GM12878 (cell line): Measurements from ENCODE around the gene CD83. TPM values are rescaled to one million over a fixed set of nuclear protein-coding genes. Genes with fewer than 3 reads are reported as not detected.

Experiments used
- ATF7 ChIP-seq: fragments of 450-650 bp; IDR thresholded peaks from 2 replicates; pipeline ENCODE4 v1.6.1; 2016; ENCODE audit warnings: low read depth, mild to moderate bottlenecking
- CBX3 ChIP-seq: fragments of 200-600 bp; sonication (generic); IDR thresholded peaks from 2 replicates; pipeline ENCODE4 v1.6.1; 2016; ENCODE audit warnings: low read depth, borderline replicate concordance
- POLR2AphosphoS2 ChIP-seq: IDR thresholded peaks from 2 replicates; pipeline ENCODE4 v1.6.1; 2011; ENCODE audit warnings: low read depth, mild to moderate bottlenecking, low read length, improper control_type of control experiment, moderate library complexity
- RUNX3 ChIP-seq: IDR thresholded peaks from 2 replicates; pipeline ENCODE4 v1.6.1; 2012; ENCODE audit warnings: low read length, inconsistent platforms
- ZSCAN29 ChIP-seq: fragments of 450-650 bp; IDR thresholded peaks from 2 replicates; pipeline ENCODE4 v1.6.1; 2017; ENCODE audit warnings: mild to moderate bottlenecking, moderate library complexity
- polyA plus RNA-seq, 11 experiments: library from polyadenylated mRNA; depleted of rRNA in 4 of 11; unstranded in 6 of 11; stranded (reverse) in 5 of 11; fragments of >200 nt; fragmentation: Nextera tagmentation in 4 of 11; fragmentation: Illumina TruSeq in 1 of 11; extraction: Ambion mirVana in 4 of 11; extraction: Trizol in 1 of 11; gene quantifications; 1 replicate in 1 of 11; 2 replicates in 10 of 11; pipeline versions ENCODE4 v1.2.1 to v1.2.3, GENCODE V29; 2011 to 2016; ENCODE audit warnings: inconsistent platforms in 2 of 11, missing spikeins in 2 of 11, low read depth in 1 of 11
- total RNA-seq, 4 experiments: library from RNA; depleted of rRNA in 3 of 4; stranded (reverse); fragments of >200 nt in 3 of 4; fragmentation: Illumina TruSeq in 1 of 4; extraction: Trizol in 1 of 4; gene quantifications; 2 replicates each; pipeline versions ENCODE4 v1.2.1 to v1.2.3, GENCODE V29; 2013 to 2021
- TF ChIP-seq, protein P1 (sequence below): IDR thresholded peaks from 2 replicates; pipeline ENCODE4 v1.6.1; 2011; ENCODE audit warnings: borderline replicate concordance, low read depth, mild to moderate bottlenecking, moderate library complexity, mixed read lengths, low read length; ENCODE audit not compliant: insufficient read depth; ENCODE audit errors: extremely low read length
- TF ChIP-seq, protein P2 (sequence below): IDR thresholded peaks from 2 replicates; pipeline ENCODE4 v1.6.1; 2012; ENCODE audit warnings: improper control_type of control experiment, low read depth, low read length; ENCODE audit not compliant: insufficient replicate concordance

The CD83 gene
- total and polyA plus RNA-seq, 10 of the 15 experiments (the other 5 are each of a cell fraction or from before 2014, with no cell fraction given), result 76.1 to 174 (median 129) TPM

DNA sequence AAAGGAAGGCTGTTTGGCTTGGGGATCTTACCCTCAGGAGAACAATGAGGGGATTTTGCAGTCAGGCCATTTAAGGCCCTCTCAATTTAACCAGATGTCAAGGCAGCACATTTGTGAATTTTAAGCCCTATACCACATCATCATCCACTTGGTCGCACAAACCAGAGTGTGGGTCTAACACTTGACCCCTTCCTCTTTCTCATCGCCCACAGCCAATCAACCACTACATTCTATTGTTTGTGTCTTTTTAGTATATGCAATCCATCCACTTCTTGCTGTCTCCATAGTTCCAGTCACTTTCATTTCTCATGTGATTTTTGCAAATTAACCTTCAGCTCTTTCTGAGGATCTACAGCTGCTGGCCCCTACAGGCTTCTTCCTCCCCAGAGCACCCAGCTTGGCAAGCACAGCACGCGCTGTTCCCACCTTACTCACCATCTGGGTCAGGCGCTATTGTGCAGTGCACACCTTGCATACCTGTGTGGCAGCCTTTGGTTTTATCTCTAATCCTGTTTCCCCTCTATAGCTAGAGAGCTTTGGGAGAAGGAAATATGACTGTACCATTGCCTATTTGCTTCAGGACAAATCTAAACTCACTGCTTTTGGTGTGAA is 32.3 kb upstream of the CD83 start (continued):
- TF ChIP-seq, protein P1, sequence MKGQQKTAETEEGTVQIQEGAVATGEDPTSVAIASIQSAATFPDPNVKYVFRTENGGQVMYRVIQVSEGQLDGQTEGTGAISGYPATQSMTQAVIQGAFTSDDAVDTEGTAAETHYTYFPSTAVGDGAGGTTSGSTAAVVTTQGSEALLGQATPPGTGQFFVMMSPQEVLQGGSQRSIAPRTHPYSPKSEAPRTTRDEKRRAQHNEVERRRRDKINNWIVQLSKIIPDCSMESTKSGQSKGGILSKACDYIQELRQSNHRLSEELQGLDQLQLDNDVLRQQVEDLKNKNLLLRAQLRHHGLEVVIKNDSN, result no peak
- TF ChIP-seq, protein P2, sequence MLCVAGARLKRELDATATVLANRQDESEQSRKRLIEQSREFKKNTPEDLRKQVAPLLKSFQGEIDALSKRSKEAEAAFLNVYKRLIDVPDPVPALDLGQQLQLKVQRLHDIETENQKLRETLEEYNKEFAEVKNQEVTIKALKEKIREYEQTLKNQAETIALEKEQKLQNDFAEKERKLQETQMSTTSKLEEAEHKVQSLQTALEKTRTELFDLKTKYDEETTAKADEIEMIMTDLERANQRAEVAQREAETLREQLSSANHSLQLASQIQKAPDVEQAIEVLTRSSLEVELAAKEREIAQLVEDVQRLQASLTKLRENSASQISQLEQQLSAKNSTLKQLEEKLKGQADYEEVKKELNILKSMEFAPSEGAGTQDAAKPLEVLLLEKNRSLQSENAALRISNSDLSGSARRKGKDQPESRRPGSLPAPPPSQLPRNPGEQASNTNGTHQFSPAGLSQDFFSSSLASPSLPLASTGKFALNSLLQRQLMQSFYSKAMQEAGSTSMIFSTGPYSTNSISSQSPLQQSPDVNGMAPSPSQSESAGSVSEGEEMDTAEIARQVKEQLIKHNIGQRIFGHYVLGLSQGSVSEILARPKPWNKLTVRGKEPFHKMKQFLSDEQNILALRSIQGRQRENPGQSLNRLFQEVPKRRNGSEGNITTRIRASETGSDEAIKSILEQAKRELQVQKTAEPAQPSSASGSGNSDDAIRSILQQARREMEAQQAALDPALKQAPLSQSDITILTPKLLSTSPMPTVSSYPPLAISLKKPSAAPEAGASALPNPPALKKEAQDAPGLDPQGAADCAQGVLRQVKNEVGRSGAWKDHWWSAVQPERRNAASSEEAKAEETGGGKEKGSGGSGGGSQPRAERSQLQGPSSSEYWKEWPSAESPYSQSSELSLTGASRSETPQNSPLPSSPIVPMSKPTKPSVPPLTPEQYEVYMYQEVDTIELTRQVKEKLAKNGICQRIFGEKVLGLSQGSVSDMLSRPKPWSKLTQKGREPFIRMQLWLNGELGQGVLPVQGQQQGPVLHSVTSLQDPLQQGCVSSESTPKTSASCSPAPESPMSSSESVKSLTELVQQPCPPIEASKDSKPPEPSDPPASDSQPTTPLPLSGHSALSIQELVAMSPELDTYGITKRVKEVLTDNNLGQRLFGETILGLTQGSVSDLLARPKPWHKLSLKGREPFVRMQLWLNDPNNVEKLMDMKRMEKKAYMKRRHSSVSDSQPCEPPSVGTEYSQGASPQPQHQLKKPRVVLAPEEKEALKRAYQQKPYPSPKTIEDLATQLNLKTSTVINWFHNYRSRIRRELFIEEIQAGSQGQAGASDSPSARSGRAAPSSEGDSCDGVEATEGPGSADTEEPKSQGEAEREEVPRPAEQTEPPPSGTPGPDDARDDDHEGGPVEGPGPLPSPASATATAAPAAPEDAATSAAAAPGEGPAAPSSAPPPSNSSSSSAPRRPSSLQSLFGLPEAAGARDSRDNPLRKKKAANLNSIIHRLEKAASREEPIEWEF, result no peak
- no peak for TF ChIP-seq POLR2AphosphoS2
- TF ChIP-seq ZSCAN29, result no peak
- TF ChIP-seq CBX3, result no peak
- TF ChIP-seq RUNX3, result peak; percentile 80
- TF ChIP-seq ATF7, result 0 out of 2 replicates have a peak, but pooled peaks have one; percentile 47
